HG03457 (cell line): ENCODE results near the gene LY6G5B.
A peak's percentile ranks its signal among the peaks of the same experiment; 100 is the strongest.

ENCODE experiments used
- ATAC-seq: cut with Tn5 transposase; IDR thresholded peaks from one replicate; pipeline ENCODE4 v1.9.1; 2021; ENCODE audit warnings: moderate number of reproducible peaks; ENCODE audit not compliant: unreplicated experiment

LY6G5B gene

DNA sequence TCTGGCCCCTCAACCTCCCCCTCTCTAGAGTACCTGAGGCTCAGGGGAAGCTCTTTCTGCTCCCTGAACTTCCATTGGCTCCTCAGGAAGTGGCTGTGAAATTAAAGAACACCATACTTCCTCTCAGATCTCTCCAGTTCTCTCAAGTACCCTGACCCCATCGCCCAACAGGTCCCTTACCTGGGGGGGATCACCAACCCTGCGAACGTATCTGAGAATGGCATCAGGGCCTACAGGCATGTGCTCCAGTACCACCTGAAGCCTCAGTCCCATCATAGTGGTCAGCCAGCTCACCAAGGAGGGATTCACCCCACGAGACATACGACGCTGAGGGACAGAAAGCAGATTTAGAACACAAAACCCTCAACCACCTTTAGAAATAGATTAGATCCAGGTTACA is 29.2 kb upstream of the LY6G5B start:
- no peak for ATAC-seq

GRCh38 chr6:31641370-31641769 is 28.4 kb upstream of the LY6G5B start:
- ATAC-seq = no peak

- ATAC-seq = no peak
Measured at GRCh38 chr6:31642798-31643570, 26.8 kb upstream of the LY6G5B start.

DNA sequence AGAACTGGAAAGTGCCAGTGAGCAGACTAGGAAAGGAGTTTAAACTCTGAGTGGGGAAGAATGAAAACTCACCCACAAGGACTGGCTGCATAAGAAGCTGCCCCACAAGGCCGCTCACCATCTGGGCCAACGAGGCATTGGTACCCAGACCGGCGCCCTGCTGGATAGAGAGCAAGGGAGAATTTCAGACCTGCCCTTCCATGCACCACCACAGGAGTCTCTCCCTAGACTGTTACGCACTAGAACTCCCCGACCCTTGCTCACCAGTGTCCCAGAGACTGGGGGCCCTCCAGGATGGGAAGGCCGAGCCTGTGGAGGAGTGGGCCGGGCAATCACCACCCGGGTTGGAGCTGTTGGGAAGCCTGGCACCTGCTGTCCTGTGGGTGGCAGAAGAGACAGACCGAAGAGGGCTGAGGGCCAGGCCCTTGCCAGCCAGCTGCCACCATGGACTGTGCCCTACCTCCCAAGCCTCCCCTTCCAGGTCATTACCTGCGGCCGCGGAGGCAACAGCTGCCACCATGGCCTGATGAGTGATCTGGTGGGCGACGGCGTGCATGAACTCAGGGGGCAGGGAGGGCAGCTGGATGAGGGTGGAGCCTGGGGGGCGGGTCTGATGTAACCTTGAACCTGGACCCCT is 25.8 kb upstream of the LY6G5B start:
- ATAC-seq = no peak

GRCh38 chr6:31645325-31645724 is 24.5 kb upstream of the LY6G5B start:
- no peak for ATAC-seq

DNA sequence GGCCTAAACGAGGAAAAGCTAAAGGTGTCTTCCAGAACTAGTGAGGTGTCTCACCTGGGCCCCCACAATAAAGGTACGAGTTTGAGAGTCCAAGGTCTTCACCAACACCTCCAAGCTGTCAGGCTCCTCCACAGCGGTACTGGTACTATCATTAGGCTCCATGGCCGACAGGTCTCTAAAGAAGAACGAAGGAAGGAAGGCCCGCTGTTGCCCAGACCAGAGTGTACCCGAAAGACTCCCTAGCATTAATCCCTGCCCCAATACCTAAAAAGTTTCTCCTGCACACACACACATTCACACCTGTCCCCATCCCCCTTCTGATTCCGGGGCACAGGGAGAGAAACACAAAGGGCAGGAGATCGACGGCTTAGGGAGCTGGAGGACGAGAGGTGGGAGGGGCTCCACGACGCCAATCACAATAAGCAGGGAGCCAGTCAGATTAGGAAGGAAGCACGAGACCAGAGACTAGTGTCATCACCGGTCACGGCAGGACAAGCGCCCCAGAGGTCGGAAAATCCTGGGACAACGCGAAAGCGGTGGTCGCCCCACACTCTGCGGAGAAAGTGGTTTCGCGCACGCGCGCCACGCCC is 18.1 kb upstream of the LY6G5B start:
- ATAC-seq = peak; percentile 22

- peak; percentile 23 for ATAC-seq
Measured at GRCh38 chr6:31652925-31653724, 16.7 kb upstream of the LY6G5B start.

DNA sequence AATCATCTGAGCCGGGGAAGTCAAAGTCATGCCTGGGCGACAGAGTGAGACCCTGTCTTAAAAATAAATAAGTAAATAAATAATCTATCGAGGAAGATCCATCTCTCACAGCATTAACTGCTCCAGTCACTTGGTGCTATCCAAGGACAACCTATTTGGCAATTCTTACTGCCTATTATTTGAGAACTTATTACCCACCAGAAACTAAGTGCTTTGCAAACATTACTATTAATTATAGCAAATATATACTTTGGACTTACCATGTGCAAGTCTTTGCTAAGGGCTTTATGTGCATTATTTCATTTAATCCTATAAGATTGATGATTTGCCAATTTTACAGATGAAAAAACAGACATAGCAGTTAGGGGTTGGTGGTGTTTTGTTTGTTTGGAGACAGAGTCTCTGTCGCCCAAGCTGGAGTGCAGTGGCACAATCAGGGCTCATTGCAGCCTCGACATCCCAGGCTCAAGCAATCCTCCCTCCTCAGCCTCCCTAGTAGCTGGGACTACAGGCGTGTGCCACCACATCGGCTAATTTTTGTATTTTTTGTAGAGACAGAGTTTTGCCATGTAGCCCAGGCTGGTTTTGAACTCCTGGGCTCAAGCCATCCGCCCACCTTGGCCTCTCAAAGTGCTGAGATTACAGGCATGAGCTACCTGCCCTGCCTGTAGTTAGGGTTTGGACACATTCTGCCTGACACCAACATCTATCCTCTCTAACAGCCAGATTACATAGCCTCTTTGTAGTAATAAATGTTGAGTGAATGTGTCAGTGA is 15.0 kb upstream of the LY6G5B start:
- ATAC-seq = no peak

DNA sequence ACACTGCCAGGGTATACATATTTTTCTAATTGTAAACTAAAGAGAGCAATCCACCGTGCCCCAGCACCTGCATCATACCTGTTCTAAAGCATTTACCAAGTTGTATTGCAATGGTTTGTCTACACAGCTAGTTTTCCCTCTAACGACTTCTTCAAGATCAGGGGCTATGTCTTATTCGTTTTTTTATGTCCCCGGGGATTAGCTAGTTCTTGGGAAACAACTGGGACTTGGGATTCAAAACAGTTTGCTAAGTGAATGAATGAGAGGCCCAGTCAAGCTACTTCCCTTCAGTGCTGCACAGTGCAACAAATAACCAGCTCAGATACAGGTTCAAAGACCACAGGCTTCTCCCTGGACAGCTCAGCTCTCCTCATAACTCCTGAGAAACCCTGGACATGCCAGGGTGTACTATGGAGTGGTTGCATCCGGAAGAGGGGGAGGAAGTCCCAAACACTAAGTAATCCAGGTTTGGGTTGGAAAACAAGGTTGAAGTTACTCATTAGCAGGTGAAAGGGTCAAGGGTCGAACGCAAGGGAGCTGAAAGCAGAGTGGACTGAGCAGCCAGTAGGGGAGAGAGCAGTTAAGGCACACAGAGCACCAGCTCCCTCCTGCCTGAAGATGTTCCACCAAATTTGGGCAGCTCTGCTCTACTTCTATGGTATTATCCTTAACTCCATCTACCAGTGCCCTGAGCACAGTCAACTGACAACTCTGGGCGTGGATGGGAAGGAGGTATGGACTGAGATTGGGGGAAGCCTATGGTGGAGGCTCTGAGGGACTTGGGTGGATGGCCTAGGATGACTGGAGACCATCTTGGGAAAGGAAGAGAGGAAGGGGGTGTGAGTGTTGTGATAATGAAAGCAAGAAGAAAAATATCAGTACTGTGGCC is 14.2 kb upstream of the LY6G5B start, which contains the start of gene APOM:
Gene APOM, plus strand, starts transcription at position 546 of the 889 bp plus-strand sequence. Its CDS starts 73 bp downstream, at position 619.
- ATAC-seq = no peak

DNA sequence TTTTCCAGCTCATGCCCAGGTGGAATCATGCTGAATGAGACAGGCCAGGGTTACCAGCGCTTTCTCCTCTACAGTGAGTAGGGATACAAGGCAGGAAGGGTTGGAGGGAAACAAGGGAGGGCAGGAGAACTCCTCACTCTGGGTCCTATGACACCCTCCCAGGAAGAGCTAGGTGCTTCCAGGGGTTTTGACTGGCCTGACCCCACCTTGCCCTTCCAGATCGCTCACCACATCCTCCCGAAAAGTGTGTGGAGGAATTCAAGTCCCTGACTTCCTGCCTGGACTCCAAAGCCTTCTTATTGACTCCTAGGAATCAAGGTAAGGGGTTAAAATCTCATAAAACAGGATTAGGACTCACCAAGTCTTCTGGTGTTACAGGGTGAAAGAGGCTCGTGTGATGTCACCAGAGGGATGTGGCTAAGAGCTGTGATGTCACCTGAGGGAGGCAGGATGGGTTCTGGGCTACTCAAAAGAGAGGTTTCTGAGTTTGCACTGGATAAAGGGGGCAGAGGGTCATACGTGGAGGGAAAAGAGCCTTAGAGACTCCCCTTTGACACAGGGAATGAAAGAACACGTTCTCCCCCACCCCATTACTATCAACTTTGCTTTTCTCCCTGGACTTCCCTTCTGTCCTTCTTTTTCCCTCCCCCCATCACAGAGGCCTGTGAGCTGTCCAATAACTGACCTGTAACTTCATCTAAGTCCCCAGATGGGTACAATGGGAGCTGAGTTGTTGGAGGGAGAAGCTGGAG is 12.2 kb upstream of the LY6G5B start:
- no peak for ATAC-seq

DNA sequence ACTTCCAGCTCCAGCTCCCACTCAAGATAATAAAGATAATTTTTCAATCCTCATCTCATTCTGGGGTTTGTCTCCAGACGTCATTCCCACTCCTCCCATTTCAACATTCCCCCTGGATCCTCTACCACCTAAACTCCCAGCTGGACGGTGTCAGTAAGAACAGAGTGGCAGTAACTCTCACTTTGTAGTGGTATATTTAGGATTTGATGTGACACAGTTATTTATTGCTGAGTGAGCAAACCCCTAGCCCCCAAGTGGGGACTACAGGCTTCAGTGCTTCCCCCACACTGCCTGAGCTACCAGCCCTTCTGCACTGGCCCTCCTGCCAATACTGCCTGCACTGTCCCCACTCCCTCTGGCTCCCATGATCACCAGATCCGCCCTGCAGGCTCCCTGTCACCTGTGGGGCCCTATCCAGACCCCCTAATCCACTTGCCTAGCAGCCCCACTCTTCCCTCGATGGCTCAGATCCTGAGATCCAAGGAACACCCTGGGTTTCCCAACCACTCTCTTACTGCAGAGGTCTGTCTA is 11.6 kb upstream of the LY6G5B start:
- ATAC-seq = no peak

- no peak for ATAC-seq
Measured at GRCh38 chr6:31658983-31659648, 10.7 kb upstream of the LY6G5B start.

GRCh38 chr6:31659649-31660380 is 10.0 kb upstream of the LY6G5B start:
- no peak for ATAC-seq

GRCh38 chr6:31660381-31661261 is 9.2 kb upstream of the LY6G5B start, which contains the start of gene C6orf47:
Gene C6orf47 (minus strand): TSS chr6:31660778. CDS start chr6:31659947, 831 bp downstream.
- no peak for ATAC-seq

GRCh38 chr6:31661262-31662123 is 8.3 kb upstream of the LY6G5B start:
- ATAC-seq = no peak
